GM23338 (cell line): ENCODE results near the gene ASL. TPM values are rescaled to one million over a fixed set of nuclear protein-coding genes. Genes with fewer than 3 reads are reported as not detected.
"Not testable (repeated sequence)": the region's sequence is repeated elsewhere in the genome, so short reads cannot be mapped to it uniquely, and the experiment has no call there.

Experiments used
- ATAC-seq: fragments of 200-7000 bp; cut with Tn5 transposase; 3 replicates; pipeline ENCODE4 v1.9.1; 2020
- DNase-seq: peaks from one replicate; pipeline ENCODE4 v3.0.0-alpha.2; 2015; ENCODE audit warnings: low spot score
- H2AFZ ChIP-seq: fragments of 200-600 bp; sonication (generic); 2 replicates; pipeline ENCODE4 v1.8.0; 2016; ENCODE audit warnings: antibody characterized with exemption, mild to moderate bottlenecking, moderate library complexity
- H3F3A ChIP-seq: fragments of 200-600 bp; sonication (generic); replicated peaks from 2 replicates; pipeline ENCODE4 v1.8.0; 2017; ENCODE audit warnings: antibody characterized with exemption, mixed run types, low read depth
- H3K27ac ChIP-seq: fragments of 200-600 bp; sonication (generic); 2 replicates; pipeline ENCODE4 v1.6.1; 2016; ENCODE audit warnings: low read depth
- H3K27me3 ChIP-seq: fragments of 200-600 bp; sonication (generic); 2 replicates; pipeline ENCODE4 v1.8.0; 2016; ENCODE audit warnings: mild to moderate bottlenecking, mixed run types, moderate library complexity; ENCODE audit not compliant: insufficient read depth
- H3K36me3 ChIP-seq: fragments of 200-600 bp; sonication (generic); 2 replicates; pipeline ENCODE4 v1.8.0; 2016; ENCODE audit warnings: mild to moderate bottlenecking; ENCODE audit not compliant: insufficient read depth
- H3K4me1 ChIP-seq: fragments of 200-600 bp; sonication (generic); 2 replicates; pipeline ENCODE4 v1.8.0; 2016; ENCODE audit warnings: mild to moderate bottlenecking, moderate library complexity; ENCODE audit not compliant: insufficient read depth
- H3K4me2 ChIP-seq: fragments of 200-600 bp; sonication (generic); 2 replicates; pipeline ENCODE4 v1.7.1; 2017; ENCODE audit warnings: mixed run types
- H3K4me3 ChIP-seq: fragments of 200-600 bp; sonication (generic); 2 replicates; pipeline ENCODE4 v1.6.1; 2016; ENCODE audit warnings: mixed run types
- H3K79me2 ChIP-seq: fragments of 200-600 bp; sonication (generic); replicated peaks from 2 replicates; pipeline ENCODE4 v1.8.0; 2017; ENCODE audit warnings: mild to moderate bottlenecking; ENCODE audit not compliant: insufficient read depth
- H3K9me2 ChIP-seq: fragments of 200-600 bp; sonication (generic); 2 replicates; pipeline ENCODE4 v1.8.0; 2017; ENCODE audit not compliant: insufficient read depth
- H4K20me1 ChIP-seq: fragments of 200-600 bp; sonication (generic); replicated peaks from 2 replicates; pipeline ENCODE4 v1.8.0; 2017; ENCODE audit warnings: mild to moderate bottlenecking; ENCODE audit not compliant: insufficient read depth
- H3K27ac Mint-ChIP-seq: 2 replicates; pipeline ENCODE4 v1.8.0; 2020; ENCODE audit warnings: inconsistent platforms, mild to moderate bottlenecking, moderate library complexity, mixed read lengths
- H3K27me3 Mint-ChIP-seq: 3 replicates; pipeline ENCODE4 v1.8.0; 2022; ENCODE audit warnings: low read depth, mild to moderate bottlenecking, moderate library complexity, mixed read lengths, inconsistent platforms; ENCODE audit not compliant: insufficient read depth, poor library complexity
- H3K36me3 Mint-ChIP-seq: 3 replicates; pipeline ENCODE4 v1.8.0; 2021; ENCODE audit warnings: low read depth, mild to moderate bottlenecking, inconsistent platforms, moderate library complexity, mixed read lengths
- H3K4me1 Mint-ChIP-seq: 3 replicates; pipeline ENCODE4 v1.8.0; 2020; ENCODE audit warnings: mild to moderate bottlenecking, inconsistent platforms, mixed read lengths
- H3K4me3 Mint-ChIP-seq: 3 replicates; pipeline ENCODE4 v1.8.0; 2021; ENCODE audit warnings: moderate library complexity, mild to moderate bottlenecking, inconsistent platforms, mixed read lengths
- H3K9me3 Mint-ChIP-seq: 3 replicates; pipeline ENCODE4 v1.8.0; 2020; ENCODE audit warnings: moderate library complexity, mild to moderate bottlenecking, inconsistent platforms, mixed read lengths
- CTCF ChIP-seq, 2 experiments: fragments of 200-600 bp in 1 of 2; sonication (generic) in 1 of 2; conservative IDR thresholded peaks; 2 replicates each; pipeline versions ENCODE4 v1.5.1 to v1.6.1; 2016 to 2017; ENCODE audit warnings: antibody characterized with exemption in 2 of 2, low read depth in 2 of 2, mild to moderate bottlenecking in 2 of 2, moderate library complexity in 1 of 2
- ETS1 ChIP-seq: IDR thresholded peaks from 2 replicates; pipeline ENCODE4 v1.6.1; 2016; ENCODE audit warnings: antibody characterized with exemption
- EZH2 ChIP-seq: fragments of 200-600 bp; sonication (generic); IDR thresholded peaks from one replicate; pipeline ENCODE4 v1.8.0; 2017; ENCODE audit warnings: antibody characterized with exemption, mild to moderate bottlenecking, low read depth; ENCODE audit not compliant: unreplicated experiment
- EZH2phosphoT487 ChIP-seq: fragments of 200-600 bp; sonication (generic); IDR thresholded peaks from one replicate; pipeline ENCODE4 v1.8.1; 2018; ENCODE audit warnings: antibody characterized with exemption; ENCODE audit not compliant: unreplicated experiment
- NANOG ChIP-seq: IDR thresholded peaks from 2 replicates; pipeline ENCODE4 v1.6.1; 2016; ENCODE audit warnings: antibody characterized with exemption, borderline replicate concordance
- POLR2AphosphoS5 ChIP-seq: IDR thresholded peaks from 2 replicates; pipeline ENCODE4 v1.6.1; 2016; ENCODE audit warnings: antibody characterized with exemption, low read depth
- REST ChIP-seq: IDR thresholded peaks from one replicate; pipeline ENCODE4 v1.6.1; 2018; ENCODE audit warnings: antibody characterized with exemption; ENCODE audit not compliant: unreplicated experiment
- STAT1 ChIP-seq: IDR thresholded peaks from one replicate; pipeline ENCODE4 v1.6.1; 2016; ENCODE audit warnings: antibody characterized with exemption; ENCODE audit not compliant: unreplicated experiment
- polyA plus RNA-seq: library from polyadenylated mRNA; unstranded; fragments of >200 nt; fragmentation: Nextera tagmentation; extraction: Ambion mirVana; gene quantifications from 2 replicates; pipeline ENCODE4 v1.2.1, GENCODE V29; 2016
- total RNA-seq: library from RNA; depleted of rRNA; stranded (reverse); fragments of >200 nt; shearing (Covaris generic); gene quantifications from 2 replicates; pipeline ENCODE4 v1.2.3, GENCODE V29; 2014

Gene ASL
- total and polyA plus RNA-seq, 2 experiments from 2014 or later = 14.9 to 36.9 TPM

- no peak for TF ChIP-seq ETS1
- no peak for TF ChIP-seq STAT1
- TF ChIP-seq REST = no peak
- no peak for TF ChIP-seq POLR2AphosphoS5
- no peak for TF ChIP-seq EZH2phosphoT487
- TF ChIP-seq EZH2 = no peak
- no peak for TF ChIP-seq CTCF (conservative IDR thresholded peaks at IDR 0.05; ENCODE audit: low read depth in 2 of 2)
- no peak for TF ChIP-seq NANOG
These were observed 28.2 kb upstream of the ASL start (continued) for GRCh38 chr7:66047426-66047825.

- H3K9me3 Mint-ChIP-seq, H3K27me3 ChIP-seq, H3K4me3 Mint-ChIP-seq, H3K27ac ChIP-seq, H3K36me3 ChIP-seq, H3K27me3 Mint-ChIP-seq, ATAC-seq, H3K4me2 ChIP-seq, H3F3A ChIP-seq, H3K36me3 Mint-ChIP-seq, H2AFZ ChIP-seq, H3K4me1 Mint-ChIP-seq, DNase-seq, H3K4me1 ChIP-seq, H3K9me2 ChIP-seq, H3K79me2 ChIP-seq, H4K20me1 ChIP-seq, H3K4me3 ChIP-seq, H3K27ac Mint-ChIP-seq: not testable (repeated sequence)
- peak in 1 of 2 experiments; percentile 10; a peak in 2 of 4 replicates for TF ChIP-seq CTCF (conservative IDR thresholded peaks at IDR 0.05; ENCODE audit: low read depth in 2 of 2)
These were observed 25.7 kb upstream of the ASL start for GRCh38 chr7:66049886-66050285.
